Activated CD4-positive, CD25-positive, alpha-beta regulatory T cell treated with anti-CD3 and anti-CD28 coated beads, Interleukin-2, amount 50 U/mL, for 16 hours (primary cell): Measurements from ENCODE around the gene SRPK2.

Source experiments
- DNase-seq: peaks from one replicate; pipeline ENCODE4 v3.0.0-alpha.2; 2020; ENCODE audit warnings: low read depth, low spot score

SRPK2 gene

GRCh38 chr7:105136221-105136620 lies 252.5 kb downstream of the SRPK2 start:
- no peak for DNase-seq

GRCh38 chr7:105133986-105134655 lies 254.6 kb downstream of the SRPK2 start:
- no peak for DNase-seq

DNA sequence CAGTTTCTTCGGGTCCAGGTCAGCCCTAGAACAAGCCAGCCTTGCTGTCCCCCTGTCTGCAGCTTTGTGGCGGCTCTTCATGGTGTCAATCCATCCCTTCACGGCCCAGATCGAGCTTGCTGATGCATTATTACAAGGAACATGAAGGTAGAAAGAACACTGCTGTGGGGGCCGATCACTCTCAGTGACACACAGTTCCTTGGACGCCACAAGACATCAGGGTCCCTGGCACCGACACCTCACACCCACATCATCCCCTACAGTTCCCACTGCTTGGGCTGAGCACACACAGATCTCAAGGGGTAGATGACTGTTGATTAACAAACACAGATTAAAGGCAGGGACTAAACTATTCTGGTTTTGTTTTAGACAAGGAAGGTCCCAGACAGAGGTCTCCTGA lies 255.4 kb downstream of the SRPK2 start:
- no peak for DNase-seq

GRCh38 chr7:105132835-105133234 lies 255.9 kb downstream of the SRPK2 start:
- no peak for DNase-seq

GRCh38 chr7:105132335-105132734 lies 256.4 kb downstream of the SRPK2 start:
- no peak for DNase-seq

- no peak for DNase-seq
Observed at GRCh38 chr7:105131890-105132289, 256.8 kb downstream of the SRPK2 start.

DNA sequence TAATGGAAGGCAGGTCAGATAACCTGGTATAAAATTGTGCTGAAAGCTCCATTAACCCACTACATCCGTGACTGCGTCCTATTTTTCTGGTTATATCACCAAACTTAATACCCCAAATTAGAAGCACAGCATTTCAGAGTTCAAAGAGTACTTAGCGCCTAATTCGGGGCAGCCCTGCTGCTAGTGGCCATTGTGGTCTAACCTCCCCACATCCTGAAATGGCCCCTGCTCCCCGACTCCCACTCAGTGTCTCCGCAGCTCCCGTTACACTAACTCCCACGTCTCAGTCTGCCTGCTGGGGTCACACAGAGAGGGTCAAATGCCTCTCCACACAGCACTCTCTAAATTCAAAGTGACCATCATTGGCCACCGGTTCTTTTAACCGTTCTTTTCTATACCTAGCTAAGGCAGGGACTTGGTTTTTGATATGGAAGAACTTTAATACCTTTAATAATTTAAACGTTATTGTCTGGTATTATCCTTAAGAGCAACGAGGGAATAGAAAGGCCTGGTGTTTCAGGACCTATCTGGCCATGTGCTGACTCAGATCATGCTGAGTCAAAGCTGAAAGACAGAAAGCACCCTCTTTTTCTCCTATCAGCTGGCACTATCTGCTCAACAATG lies 257.6 kb downstream of the SRPK2 start:
- no peak for DNase-seq

DNA sequence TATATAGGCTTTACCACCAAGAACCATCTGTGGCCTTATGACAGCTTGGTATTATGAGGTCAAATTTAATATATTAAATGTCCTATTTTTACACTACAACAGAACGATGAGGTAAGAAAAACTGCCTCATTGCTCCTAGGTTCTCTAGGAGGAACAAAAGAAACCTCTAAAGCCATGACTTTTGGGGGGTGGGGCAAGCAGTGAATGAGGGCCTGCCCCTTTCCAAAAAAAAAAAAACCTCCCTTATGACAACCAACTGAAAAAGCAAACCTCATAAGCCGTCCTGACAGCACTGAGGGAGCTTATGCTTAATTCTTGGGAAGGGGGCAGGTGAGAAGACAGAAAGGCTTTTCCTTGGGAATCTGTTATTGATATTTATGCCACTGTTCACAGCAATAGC lies 258.1 kb downstream of the SRPK2 start:
- no peak for DNase-seq

DNA sequence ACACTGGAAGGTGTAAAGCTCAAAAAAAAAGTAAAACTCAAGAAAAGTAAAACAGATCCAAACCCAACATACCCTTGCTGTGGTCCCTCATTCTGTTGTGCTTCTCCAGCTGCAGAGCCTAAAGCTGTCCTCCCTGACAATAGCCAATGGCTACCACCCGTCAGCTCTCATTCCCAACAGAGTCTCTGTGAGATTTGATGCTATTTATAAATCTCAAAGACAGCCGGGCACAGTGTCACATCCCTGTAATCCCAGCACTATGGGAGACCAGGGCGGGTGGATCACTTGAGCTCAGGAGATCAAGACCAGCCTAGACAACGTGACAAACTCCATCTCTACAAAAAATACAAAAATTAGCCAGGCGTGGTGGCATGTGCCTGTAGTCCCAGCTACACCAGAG lies 258.7 kb downstream of the SRPK2 start:
- DNase-seq = no peak

DNA sequence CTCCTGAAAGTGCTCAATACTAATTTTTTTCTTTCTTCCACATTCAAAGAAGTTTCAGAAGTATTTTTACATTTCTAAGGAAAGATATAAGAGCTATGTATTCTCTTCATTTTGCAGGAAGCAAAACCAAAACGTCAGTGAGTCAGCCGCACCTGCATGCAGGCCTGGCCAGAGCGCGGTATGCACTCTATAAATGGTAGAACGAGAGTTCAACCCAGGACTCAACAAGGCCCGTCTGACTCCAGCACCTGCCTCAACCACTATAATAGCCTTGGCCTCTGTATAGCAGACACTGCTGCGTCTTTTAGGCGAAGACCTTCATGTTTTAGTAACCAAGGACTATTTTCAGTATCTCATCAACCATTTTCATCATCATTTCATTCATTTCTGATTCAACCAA lies 261.5 kb downstream of the SRPK2 start:
- no peak for DNase-seq

DNA sequence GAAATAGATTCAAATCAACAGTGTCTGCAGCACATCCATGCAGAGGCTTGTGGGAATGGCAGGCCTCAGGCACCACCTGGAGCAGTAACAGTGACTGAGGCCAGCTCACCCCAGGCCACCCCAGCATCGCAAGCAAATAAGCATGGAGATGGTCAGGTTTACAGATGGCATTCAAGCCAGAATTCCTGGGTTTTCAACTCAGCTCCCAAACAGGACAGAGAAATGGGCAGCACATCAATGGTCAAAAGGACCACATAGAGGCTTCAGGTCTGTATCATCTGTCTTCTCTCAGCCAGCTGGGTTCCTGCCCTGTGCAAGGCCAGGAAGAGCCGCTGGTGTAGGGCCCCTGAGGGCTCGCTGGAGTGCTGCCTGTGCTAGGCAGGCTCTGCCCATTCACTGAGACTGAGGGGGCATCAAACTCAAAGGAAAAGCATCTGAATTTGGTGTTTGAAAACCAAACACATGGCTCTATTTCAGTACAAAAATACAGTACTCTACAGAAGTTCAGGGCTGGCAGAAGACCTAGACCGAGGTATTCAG lies 262.2 kb downstream of the SRPK2 start:
- no peak for DNase-seq

DNA sequence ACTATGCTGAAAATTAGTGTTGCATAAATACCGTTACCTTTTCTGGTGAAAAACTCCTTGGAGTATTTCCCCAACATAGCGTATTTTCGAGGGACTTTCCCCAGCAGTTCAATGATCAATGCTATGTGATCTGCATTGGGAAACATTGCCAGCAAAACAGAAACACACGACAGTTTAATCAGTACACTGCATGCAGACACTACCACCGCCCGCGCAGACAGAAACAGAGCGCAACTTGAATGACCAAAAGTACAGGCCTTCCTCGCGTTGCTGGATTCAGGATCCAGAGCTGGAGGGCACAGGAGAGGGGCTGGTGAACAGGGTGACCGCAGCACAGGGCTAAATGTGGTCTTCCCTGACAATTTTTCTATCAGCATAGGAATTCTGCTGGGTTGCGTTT lies 263.0 kb downstream of the SRPK2 start:
- DNase-seq = no peak

- DNase-seq = no peak
Observed at GRCh38 chr7:105122619-105123018, 266.1 kb downstream of the SRPK2 start.

DNA sequence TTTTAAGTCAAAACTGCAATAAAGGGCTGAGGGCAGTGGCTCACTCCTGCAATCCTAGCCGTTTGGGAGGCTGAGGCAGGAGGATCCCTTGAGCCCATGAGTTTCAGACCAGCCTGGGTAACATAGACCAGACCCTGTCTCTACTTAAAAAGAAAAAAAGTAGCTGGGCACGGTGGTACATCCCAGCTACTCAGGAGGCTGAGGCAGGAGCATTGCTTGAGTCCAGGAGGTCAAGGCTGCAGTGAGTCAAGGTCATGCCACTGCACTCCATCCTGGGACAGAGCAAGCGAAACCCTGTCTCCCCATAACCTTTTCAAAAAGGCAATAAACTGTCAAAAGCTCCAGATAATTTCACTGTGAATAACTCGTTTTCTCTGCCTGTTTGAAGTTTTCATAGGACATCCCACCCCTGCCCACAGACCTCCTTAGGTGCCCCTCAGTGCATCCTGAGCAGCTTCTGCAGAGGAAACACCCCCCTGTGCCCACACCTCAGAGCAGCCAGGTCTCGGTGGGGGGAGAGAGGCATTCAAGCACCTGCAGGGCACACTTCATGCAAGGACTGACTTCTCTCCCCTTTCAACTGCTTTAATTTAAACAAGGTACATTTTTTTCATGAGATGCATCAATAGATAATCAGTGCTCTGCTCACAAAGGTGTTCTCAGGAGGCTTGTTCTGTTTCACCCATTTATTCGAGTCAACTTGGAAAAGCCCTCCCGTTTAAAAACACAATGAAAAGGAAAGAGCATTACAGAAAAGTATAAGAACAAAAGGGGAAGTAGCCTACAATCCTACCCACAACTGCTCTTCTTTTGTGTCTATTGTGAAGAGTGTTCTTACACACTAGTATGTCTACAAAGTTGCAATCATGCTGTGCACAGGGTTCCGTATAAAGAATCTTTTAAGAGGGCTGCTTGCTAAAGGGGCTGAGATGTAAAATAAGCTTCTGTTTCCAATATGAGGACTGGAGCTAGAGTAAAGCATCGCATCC lies 269.8 kb downstream of the SRPK2 start:
- DNase-seq = no peak

DNA sequence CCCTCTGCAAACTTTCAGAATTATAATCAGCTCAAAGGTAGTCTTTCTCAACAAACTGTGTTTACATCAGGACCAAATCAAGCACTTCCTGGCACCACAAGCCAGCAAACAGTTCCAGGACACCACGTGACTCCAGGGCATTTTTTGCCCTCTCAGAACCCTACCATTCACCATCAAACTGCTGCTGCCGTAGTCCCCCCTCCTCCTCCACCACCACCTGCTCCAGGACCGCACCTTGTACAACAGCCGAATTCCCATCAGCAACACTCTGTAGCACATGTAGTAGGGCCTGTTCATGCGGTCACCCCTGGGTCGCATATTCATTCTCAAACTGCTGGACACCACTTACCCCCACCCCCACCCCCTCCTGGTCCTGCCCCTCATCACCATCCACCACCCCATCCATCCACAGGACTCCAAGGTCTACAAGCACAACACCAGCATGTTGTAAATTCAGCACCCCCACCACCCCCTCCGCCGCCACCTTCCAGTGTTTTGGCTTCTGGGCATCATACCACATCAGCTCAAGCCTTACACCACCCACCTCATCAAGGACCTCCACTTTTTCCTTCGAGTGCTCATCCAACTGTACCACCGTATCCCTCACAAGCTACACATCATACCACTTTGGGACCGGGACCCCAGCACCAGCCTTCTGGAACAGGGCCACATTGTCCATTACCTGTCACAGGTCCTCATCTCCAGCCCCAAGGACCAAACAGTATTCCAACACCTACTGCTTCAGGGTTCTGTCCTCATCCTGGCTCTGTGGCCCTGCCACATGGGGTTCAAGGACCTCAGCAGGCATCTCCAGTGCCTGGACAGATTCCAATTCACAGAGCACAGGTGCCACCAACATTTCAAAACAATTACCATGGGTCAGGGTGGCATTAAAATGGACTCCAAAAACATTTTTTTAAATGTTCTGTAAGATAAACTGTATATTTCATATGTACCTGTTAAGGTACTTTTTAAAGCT lies 276.0 kb downstream of the SRPK2 start:
- no peak for DNase-seq

GRCh38 chr7:105107458-105107857 lies 281.3 kb downstream of the SRPK2 start:
- DNase-seq = no peak

DNA sequence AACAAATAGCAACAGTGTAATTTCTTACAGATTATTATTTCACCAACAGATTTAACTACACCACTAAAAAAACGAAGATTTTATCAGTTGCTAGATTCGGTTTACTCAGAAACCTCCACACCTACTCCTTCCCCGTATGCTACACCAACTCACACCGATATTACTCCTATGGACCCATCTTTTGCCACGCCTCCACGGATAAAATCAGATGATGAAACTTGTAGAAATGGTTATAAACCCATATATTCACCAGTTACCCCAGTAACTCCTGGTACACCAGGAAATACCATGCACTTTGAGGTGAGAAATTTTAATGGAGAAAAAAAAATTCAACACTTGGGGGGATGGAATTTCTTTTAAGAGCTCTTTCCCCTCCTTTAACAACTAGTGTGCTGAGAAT lies 282.2 kb downstream of the SRPK2 start:
- DNase-seq = no peak

- no peak for DNase-seq
Observed at GRCh38 chr7:105105579-105105978, 283.1 kb downstream of the SRPK2 start.

DNA sequence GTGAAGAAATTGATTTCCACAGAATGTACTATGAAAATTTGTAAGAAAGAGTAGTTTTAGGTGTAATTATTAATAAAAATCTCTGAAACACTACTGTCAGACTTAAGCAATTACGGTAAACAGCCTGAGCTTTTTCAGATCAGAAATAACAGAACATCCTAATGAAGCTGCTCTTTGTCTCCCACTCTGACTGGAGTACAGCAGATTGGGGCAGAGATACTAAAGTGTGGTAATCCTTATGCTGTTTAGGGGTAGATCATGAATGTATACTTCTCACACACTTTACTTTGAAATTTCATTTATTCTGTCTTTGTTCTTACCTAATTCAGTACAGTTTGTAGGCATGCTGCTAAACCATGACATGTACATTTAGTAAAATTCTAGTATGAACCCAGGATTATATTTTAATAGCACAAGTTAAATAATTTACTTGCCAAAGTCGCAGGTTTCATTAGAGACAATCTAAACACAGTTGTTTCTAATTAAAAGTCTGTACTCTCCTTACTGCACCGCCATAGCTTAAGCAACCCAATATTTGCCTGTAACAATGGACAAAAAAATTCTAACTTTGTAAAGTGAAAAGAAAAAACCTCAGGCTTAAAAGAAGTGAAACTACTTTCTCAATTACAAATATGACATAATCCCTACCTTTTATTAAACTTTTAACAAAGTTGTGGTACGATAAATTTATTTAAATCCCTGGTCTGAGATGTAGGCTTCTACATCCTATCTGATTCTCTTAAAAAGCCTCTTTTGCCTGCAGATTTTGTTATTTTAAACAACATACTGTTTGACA lies 286.0 kb downstream of the SRPK2 start:
- DNase-seq = no peak

- DNase-seq = no peak
Observed at GRCh38 chr7:105101864-105102263, 286.9 kb downstream of the SRPK2 start.
